ENCODE measurements around the gene FAM234A.

Gene FAM234A

DNA sequence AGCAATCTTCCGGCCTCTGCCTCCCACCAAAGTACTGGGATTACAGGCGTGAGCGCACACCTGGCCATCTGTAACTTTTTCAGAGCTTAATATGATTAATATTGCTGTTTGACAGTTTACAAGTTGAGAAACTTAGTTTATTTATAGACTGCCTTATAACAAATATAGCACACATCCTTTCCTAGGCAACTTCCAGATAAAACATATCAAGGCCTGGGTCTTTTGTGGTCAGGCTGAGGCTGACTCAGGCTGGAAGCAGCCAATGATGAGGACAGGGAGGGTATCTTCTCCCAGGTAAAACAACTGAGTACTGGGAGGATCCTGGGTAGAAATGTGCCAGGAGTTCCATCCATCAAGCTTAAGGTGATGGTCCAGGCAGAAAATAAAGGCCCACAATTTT lies 21.6 kb upstream of the FAM234A start:
- H3K27me3 ChIP-seq (ENCODE audit: insufficient read depth, poor library complexity, severe bottlenecking), result no peaks in the 10 kb centered on the region
- DNase-seq (ENCODE audit: low spot score), result no peak
- peak; percentile 70 for ATAC-seq (ENCODE audit: low read depth)
- H3K9me3 ChIP-seq (ENCODE audit: severe bottlenecking), result no peaks in the 10 kb centered on the region
- no peak overlapping the region for H3K4me3 ChIP-seq (ENCODE audit: severe bottlenecking)
- H3K27ac ChIP-seq (ENCODE audit: poor library complexity, severe bottlenecking), result no peak overlapping the region
- peaks cover 77% of the 10 kb centered on the region for H3K36me3 ChIP-seq (ENCODE audit: low read depth)
- TF ChIP-seq, protein P1, sequence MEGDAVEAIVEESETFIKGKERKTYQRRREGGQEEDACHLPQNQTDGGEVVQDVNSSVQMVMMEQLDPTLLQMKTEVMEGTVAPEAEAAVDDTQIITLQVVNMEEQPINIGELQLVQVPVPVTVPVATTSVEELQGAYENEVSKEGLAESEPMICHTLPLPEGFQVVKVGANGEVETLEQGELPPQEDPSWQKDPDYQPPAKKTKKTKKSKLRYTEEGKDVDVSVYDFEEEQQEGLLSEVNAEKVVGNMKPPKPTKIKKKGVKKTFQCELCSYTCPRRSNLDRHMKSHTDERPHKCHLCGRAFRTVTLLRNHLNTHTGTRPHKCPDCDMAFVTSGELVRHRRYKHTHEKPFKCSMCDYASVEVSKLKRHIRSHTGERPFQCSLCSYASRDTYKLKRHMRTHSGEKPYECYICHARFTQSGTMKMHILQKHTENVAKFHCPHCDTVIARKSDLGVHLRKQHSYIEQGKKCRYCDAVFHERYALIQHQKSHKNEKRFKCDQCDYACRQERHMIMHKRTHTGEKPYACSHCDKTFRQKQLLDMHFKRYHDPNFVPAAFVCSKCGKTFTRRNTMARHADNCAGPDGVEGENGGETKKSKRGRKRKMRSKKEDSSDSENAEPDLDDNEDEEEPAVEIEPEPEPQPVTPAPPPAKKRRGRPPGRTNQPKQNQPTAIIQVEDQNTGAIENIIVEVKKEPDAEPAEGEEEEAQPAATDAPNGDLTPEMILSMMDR (IDR thresholded peaks at IDR 0.05; ENCODE audit: poor library complexity, severe bottlenecking), result no peak
- H3K4me1 ChIP-seq (ENCODE audit: insufficient read depth, poor library complexity, severe bottlenecking), result no peaks in the 10 kb centered on the region

DNA sequence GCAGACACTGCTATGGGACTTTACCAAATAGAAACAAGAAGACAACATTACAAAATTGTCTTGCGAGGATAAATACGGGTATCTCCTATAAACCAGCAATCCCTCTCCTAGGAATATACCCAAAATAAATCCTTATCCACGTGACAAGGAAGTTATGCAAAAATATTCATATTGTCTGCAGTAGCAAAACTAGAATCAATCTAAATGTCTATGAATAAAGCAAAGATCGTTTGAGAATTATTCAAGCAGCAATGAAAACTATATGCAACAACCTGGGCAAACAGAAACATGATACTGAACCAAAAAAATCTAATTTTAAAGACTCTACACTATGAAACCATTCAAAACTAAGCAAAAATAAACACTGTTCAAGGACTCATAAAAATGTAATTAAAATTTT lies 14.6 kb upstream of the FAM234A start:
- no peaks in the 10 kb centered on the region for H3K4me1 ChIP-seq (ENCODE audit: insufficient read depth, poor library complexity, severe bottlenecking)
- ATAC-seq (ENCODE audit: low read depth) (no peak), DNase-seq (ENCODE audit: low spot score) (no peak)
- TF ChIP-seq, protein P1 (IDR thresholded peaks at IDR 0.05; ENCODE audit: poor library complexity, severe bottlenecking), result no peak
- no peaks in the 10 kb centered on the region for H3K27me3 ChIP-seq (ENCODE audit: insufficient read depth, poor library complexity, severe bottlenecking)
- no peaks in the 10 kb centered on the region for H3K9me3 ChIP-seq (ENCODE audit: severe bottlenecking)
- peaks cover 86% of the 10 kb centered on the region for H3K36me3 ChIP-seq (ENCODE audit: low read depth)
- H3K27ac ChIP-seq (ENCODE audit: poor library complexity, severe bottlenecking), result no peak overlapping the region
- H3K4me3 ChIP-seq (ENCODE audit: severe bottlenecking), result no peak overlapping the region

DNA sequence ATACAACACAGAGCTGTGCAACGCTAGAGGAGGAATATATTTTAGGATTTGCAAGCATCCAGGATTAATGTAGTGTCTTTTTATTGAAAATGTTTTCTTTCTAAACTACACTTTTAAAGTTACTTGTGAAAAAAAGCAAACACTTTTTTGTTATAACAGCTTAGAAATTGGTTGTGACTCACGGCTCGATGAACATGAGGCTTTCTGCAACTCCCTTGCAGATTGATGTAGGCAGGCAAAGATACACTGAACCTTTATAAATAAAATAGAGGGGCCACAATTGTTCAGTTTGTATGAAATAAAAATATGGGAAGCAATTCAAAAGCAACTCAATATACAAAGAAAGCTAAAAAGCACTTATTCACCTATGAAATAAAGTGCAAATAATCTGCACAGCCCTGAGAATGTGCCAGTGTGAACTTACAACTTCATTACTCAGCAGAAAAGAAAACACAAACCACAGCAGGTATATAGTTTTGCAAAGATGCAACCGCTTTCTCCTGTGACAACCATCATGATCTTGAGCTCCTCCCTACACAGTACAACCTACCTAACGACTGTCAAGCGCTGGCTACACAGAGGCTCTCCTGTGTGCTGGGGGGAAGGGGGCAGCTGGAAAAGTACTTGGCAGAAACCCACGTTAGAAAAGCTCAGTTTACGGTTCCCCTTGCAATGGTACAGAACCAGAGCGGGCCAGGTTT lies 6.3 kb upstream of the FAM234A start:
- TF ChIP-seq, protein P1 (IDR thresholded peaks at IDR 0.05; ENCODE audit: poor library complexity, severe bottlenecking), result no peak
- peak overlapping the region; percentile 80 for H3K4me3 ChIP-seq (ENCODE audit: severe bottlenecking)
- ATAC-seq (ENCODE audit: low read depth), result peak; percentile 22
- no peaks in the 10 kb centered on the region for H3K9me3 ChIP-seq (ENCODE audit: severe bottlenecking)
- H3K27ac ChIP-seq (ENCODE audit: poor library complexity, severe bottlenecking), result peak overlapping the region; percentile 45
- peaks cover 10% of the 10 kb centered on the region for H3K4me1 ChIP-seq (ENCODE audit: insufficient read depth, poor library complexity, severe bottlenecking)
- H3K36me3 ChIP-seq (ENCODE audit: low read depth), result peaks cover 45% of the 10 kb centered on the region
- DNase-seq (ENCODE audit: low spot score), result no peak
- no peaks in the 10 kb centered on the region for H3K27me3 ChIP-seq (ENCODE audit: insufficient read depth, poor library complexity, severe bottlenecking)

GRCh38 chr16:228852-229730 lies 5.5 kb upstream of the FAM234A start, which contains the start of gene LUC7L:
LUC7L (minus strand) TSS chr16:229449; CDS start chr16:229339, 110 bp downstream.
- TF ChIP-seq, protein P1 (IDR thresholded peaks at IDR 0.05; ENCODE audit: poor library complexity, severe bottlenecking), result no peak
- ATAC-seq (ENCODE audit: low read depth) (peak; percentile 92), DNase-seq (ENCODE audit: low spot score) (peak; percentile 84)
- peaks cover 10% of the 10 kb centered on the region for H3K4me1 ChIP-seq (ENCODE audit: insufficient read depth, poor library complexity, severe bottlenecking)
- no peaks in the 10 kb centered on the region for H3K9me3 ChIP-seq (ENCODE audit: severe bottlenecking)
- H3K36me3 ChIP-seq (ENCODE audit: low read depth), result peaks cover 39% of the 10 kb centered on the region
- H3K4me3 ChIP-seq (ENCODE audit: severe bottlenecking), result peak within 1 kb of the TSS; percentile 80
- H3K27me3 ChIP-seq (ENCODE audit: insufficient read depth, poor library complexity, severe bottlenecking), result no peaks in the 10 kb centered on the region
- H3K27ac ChIP-seq (ENCODE audit: poor library complexity, severe bottlenecking), result peak within 1 kb of the TSS; percentile 45
